HG02763 (cell line): ENCODE data around the gene PRELP.
"Not testable (repeated sequence)": the region's sequence is repeated elsewhere in the genome, so short reads cannot be mapped to it uniquely, and the experiment has no call there.

Experiments used
- ATAC-seq: cut with Tn5 transposase; IDR thresholded peaks from one replicate; pipeline ENCODE4 v1.9.1; 2021; ENCODE audit warnings: mild to moderate bottlenecking, moderate library complexity; ENCODE audit not compliant: unreplicated experiment

The PRELP gene

DNA sequence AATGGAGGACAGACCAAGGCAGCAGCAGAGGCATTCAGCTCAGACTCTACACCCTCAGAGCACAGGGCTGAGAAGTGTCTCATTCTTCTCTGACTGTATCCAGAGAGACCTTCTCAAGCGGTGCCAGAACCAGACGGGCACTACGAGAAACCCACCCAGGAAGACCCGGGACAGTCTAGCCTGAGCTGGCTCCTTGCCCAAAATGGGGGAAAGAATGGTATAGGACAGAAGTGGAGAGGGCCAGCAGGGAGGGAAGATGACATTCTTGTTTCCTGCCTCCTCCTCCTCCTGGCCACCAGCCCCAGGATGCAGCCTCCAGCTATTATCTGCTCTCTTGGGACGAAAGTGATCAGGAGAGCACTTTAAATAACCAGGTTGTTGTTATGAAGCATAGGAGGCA is 22.6 kb upstream of the PRELP start:
- ATAC-seq = no peak

DNA sequence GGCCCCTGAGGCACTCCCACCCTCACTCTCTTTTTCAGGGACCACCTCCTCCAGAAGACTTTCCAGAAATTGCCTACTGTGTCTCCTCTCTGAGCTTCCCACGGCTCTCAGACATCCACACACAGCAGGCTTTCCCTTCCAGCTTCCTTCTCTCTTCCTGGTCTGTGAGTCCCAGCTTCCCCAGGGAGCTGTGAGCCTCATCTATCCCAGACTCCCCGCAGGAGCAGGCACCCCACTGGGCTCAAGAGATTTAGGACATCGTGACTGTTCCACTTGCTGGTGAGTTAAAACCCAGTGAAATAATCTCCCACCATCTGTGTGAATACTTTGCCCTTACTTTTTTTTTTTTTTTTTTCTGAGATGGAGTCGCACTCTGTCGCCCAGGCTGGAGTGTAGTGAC is 22.0 kb upstream of the PRELP start:
- no peak for ATAC-seq

GRCh38 chr1:203454986-203455471 is 20.6 kb upstream of the PRELP start:
- ATAC-seq = no peak

GRCh38 chr1:203455706-203456105 is 19.9 kb upstream of the PRELP start:
- ATAC-seq = no peak

DNA sequence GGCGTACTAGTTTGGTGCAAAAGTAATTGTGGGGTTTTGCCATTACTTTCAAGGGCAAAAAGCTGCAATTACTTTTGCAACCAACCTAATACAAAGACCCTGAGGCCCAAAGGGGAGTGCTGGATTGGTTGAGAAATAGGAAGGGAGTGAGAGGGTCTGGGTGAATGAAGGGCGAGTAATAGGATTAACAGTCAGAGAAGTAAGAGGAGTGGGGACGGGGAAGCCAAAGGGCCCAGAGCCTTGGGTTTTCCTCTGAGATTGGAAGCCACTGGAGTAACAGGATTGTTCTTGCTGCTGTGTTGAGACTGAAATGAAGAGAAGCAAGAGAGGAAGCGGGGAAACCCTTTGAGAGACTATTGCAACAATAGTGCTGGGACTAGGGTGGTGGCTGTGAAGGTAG is 19.0 kb upstream of the PRELP start:
- no peak for ATAC-seq

GRCh38 chr1:203458078-203458477 is 17.5 kb upstream of the PRELP start:
- no peak for ATAC-seq

DNA sequence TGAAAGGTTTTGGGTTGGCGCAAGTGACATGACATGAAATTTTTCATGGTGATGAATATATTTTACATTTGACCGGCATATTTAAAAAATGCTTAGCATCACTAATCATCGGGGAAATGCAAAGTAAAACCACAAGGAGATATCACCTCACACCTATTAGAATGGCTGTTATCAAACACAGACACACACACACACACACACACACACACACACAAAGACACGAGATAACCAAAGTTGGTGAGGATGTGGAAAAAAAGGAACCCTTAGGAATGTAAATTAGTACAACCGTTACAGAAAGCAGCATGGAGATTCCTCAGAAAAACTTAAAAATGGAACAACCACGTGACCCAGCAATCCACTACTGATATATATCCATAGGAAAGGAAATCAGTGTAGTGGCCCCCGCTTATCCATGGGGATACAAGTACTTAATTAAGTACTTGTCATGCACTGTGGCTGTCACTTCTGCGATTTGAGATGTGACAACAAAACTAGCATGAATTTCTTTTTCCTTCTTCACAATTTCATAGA is 15.9 kb upstream of the PRELP start:
- ATAC-seq = no peak

DNA sequence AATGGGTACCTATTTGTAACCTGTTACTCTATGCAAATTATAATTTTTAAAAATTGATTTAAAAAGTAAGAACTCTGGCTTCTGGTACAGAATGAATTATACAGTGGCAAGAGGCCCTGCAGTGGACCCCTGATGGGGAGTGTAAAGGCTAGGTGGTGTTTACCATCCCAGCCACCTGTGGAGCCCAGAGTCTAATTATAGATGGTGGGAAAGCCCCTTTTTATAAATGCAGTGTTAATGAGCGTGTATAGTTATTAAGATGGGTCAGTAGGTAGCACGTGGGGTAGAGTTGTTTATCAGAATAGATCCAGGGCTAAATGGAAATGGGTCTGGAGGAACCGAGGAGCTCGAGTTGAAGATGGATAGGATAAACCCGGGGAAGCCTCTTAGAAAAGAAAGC is 13.9 kb upstream of the PRELP start:
- no peak for ATAC-seq

GRCh38 chr1:203462143-203462542 is 13.5 kb upstream of the PRELP start:
- ATAC-seq = no peak

- no peak for ATAC-seq
These were observed 12.7 kb upstream of the PRELP start for GRCh38 chr1:203462878-203463277.

GRCh38 chr1:203463469-203464062 is 12.0 kb upstream of the PRELP start:
- no peak for ATAC-seq

DNA sequence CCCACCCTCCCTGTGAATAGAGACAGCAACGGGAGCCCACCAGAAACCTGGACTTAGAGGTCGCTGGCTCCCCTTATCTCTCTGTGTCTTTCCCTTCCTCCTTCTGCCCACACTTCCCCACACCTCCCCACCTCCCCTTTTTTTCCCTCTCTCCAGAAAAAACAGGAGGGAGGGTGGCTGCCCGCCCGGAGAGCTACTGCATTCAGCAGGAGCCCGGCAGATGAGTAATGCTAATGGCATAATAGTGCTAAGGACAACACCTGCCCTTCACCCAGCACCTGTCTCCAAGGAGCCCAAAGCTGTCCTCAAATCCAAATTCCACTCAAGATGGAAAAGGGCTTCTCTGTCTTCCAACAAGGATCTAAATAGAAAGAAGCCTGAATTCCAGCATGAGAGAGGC is 11.4 kb upstream of the PRELP start:
- no peak for ATAC-seq

- ATAC-seq = no peak
These were observed 10.9 kb upstream of the PRELP start for GRCh38 chr1:203464743-203465142.

DNA sequence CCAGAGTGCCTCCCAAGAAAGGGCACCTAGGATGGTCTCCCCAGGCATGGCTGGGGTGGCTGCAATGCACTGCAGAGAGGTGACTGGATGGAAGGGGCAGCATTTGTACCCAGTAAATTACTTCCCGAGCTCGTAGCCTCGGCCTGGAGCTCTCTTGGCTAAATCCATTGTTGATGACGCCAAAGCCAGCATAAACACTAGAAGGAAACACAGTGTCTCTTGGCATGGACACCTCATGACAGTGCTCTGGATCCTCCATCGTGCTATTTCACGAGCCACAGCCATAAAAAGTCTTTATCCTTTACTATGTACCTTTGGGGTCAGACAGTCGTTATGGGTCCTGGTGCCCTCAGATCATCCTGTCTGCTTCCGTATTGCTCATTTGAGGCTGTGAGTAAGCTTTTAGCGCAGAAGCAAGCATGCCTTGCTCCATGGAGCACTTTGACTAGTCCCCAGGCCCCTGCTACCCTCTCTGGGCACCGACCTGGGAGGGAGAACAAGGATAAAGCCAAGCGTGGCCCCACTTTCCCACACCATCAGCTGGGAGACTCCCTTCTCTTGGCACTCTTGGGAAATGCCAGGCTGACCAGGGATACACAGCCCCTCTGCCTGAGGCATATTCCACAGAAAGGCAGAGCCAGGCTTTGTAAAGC is 10.3 kb upstream of the PRELP start:
- ATAC-seq = no peak

DNA sequence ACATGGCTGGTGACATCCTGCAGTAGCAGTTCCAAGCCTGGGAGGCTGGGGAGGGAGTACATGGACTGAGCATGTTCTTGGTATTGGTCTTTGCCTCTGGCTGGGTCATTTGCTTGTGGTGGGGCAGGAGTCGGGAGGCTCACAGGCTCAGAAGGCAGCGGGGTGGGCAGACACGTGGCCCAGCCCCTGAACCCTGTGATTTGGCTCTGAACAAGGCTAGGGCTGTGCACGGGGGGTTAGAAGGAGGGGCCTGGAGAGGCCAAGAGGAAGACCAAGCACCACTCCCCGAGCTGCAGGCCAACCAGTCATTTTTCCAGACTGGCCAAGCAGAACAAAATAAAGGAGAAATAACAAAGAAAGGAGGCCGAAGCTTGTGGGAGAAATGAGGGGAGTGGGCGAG is 9.7 kb upstream of the PRELP start:
- ATAC-seq = no peak

- not testable (repeated sequence) for ATAC-seq
These were observed 8.6 kb upstream of the PRELP start for GRCh38 chr1:203466906-203467549.

DNA sequence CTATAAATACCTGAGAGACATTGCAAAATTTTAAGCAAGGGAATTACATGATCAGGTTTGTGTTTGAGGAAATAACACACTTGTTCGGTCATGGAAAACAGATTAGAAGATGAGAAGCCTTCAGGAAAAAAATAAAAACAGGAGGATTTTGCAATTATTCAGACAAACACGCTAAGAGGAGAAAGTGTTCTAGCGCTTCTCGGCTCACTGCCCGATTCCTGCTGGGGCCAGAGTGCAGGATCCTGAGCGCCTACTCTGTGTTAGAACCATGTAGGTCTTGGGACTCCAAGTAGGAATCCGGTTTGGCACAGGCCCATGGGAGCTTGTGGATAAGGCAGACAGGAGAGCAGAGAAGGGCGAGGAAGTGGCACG is 8.1 kb upstream of the PRELP start:
- ATAC-seq = no peak

DNA sequence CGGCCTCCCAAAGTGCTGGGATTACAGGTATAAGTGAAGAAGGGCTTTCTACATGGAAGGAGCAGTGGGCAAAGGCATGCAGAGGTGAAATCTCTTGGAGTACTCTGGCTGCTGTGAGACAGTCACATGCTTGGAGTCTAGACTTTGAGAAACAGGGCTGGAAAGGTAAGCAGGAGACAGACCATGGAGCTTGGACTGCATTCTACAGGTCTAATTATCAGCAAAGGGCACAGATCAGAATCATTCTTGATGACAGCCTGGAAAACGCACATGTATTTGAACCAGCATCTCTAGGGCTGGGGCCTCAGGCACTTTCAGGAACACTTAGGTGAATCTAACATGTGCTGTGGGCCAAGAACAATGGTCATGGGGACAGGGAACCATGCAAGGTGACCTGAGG is 7.3 kb upstream of the PRELP start:
- no peak for ATAC-seq

- no peak for ATAC-seq
These were observed 5.4 kb upstream of the PRELP start for GRCh38 chr1:203470240-203470639.

DNA sequence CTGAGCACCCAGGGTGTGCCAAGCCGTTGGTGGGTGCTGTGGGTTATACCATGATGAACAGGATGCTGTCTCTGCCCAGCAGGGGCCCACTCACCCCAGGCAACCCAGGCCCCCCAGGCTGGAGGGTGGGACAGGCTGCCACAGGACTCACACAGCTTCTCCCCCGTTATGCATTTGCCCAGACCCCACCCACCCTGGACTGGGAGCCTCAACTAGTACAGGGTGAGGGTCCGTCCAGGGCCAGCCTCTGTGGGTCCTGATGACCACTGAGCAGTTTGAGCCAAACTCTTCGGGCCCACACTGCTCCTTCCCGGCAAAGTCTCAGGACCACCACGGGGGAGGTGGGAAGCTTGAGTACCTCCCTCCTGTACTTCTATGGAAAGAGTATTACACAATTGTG is 3.8 kb upstream of the PRELP start:
- no peak for ATAC-seq

DNA sequence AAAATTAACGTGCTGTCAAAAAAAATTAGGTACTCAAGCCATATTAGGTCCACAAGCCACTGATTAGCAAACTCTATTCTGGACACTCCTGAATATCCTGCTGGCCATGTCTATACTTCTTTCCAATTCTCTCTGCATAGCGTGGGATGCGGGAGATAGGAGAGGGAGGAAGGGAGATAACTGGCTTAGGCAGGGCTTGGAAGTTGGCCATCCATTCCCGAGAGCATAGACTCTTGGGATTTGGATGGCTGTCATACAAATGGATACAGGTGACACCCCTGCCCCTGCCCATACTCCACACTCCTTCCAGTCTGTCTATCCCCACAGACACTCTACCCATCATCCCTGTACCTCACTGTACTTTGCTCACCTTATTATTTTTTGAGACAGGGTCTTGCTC is 2.3 kb upstream of the PRELP start:
- ATAC-seq = no peak

GRCh38 chr1:203473781-203474305 is 1.8 kb upstream of the PRELP start:
- ATAC-seq = no peak
